GM23338 (cell line): Measurements from ENCODE around the gene HTR3B. TPM values are rescaled to one million over a fixed set of nuclear protein-coding genes. Genes with fewer than 3 reads are reported as not detected.

Source experiments
- ATAC-seq: fragments of 200-7000 bp; cut with Tn5 transposase; 3 replicates; pipeline ENCODE4 v1.9.1; 2020
- DNase-seq: peaks from one replicate; pipeline ENCODE4 v3.0.0-alpha.2; 2015; ENCODE audit warnings: low spot score
- H2AFZ ChIP-seq: fragments of 200-600 bp; sonication (generic); 2 replicates; pipeline ENCODE4 v1.8.0; 2016; ENCODE audit warnings: antibody characterized with exemption, mild to moderate bottlenecking, moderate library complexity
- H3F3A ChIP-seq: fragments of 200-600 bp; sonication (generic); replicated peaks from 2 replicates; pipeline ENCODE4 v1.8.0; 2017; ENCODE audit warnings: antibody characterized with exemption, mixed run types, low read depth
- H3K27ac ChIP-seq: fragments of 200-600 bp; sonication (generic); 2 replicates; pipeline ENCODE4 v1.6.1; 2016; ENCODE audit warnings: low read depth
- H3K27me3 ChIP-seq: fragments of 200-600 bp; sonication (generic); 2 replicates; pipeline ENCODE4 v1.8.0; 2016; ENCODE audit warnings: mild to moderate bottlenecking, mixed run types, moderate library complexity; ENCODE audit not compliant: insufficient read depth
- H3K36me3 ChIP-seq: fragments of 200-600 bp; sonication (generic); 2 replicates; pipeline ENCODE4 v1.8.0; 2016; ENCODE audit warnings: mild to moderate bottlenecking; ENCODE audit not compliant: insufficient read depth
- H3K4me1 ChIP-seq: fragments of 200-600 bp; sonication (generic); 2 replicates; pipeline ENCODE4 v1.8.0; 2016; ENCODE audit warnings: mild to moderate bottlenecking, moderate library complexity; ENCODE audit not compliant: insufficient read depth
- H3K4me2 ChIP-seq: fragments of 200-600 bp; sonication (generic); 2 replicates; pipeline ENCODE4 v1.7.1; 2017; ENCODE audit warnings: mixed run types
- H3K4me3 ChIP-seq: fragments of 200-600 bp; sonication (generic); 2 replicates; pipeline ENCODE4 v1.6.1; 2016; ENCODE audit warnings: mixed run types
- H3K79me2 ChIP-seq: fragments of 200-600 bp; sonication (generic); replicated peaks from 2 replicates; pipeline ENCODE4 v1.8.0; 2017; ENCODE audit warnings: mild to moderate bottlenecking; ENCODE audit not compliant: insufficient read depth
- H3K9me2 ChIP-seq: fragments of 200-600 bp; sonication (generic); 2 replicates; pipeline ENCODE4 v1.8.0; 2017; ENCODE audit not compliant: insufficient read depth
- H4K20me1 ChIP-seq: fragments of 200-600 bp; sonication (generic); replicated peaks from 2 replicates; pipeline ENCODE4 v1.8.0; 2017; ENCODE audit warnings: mild to moderate bottlenecking; ENCODE audit not compliant: insufficient read depth
- H3K27ac Mint-ChIP-seq: 2 replicates; pipeline ENCODE4 v1.8.0; 2020; ENCODE audit warnings: inconsistent platforms, mild to moderate bottlenecking, moderate library complexity, mixed read lengths
- H3K27me3 Mint-ChIP-seq: 3 replicates; pipeline ENCODE4 v1.8.0; 2022; ENCODE audit warnings: low read depth, mild to moderate bottlenecking, moderate library complexity, mixed read lengths, inconsistent platforms; ENCODE audit not compliant: insufficient read depth, poor library complexity
- H3K36me3 Mint-ChIP-seq: 3 replicates; pipeline ENCODE4 v1.8.0; 2021; ENCODE audit warnings: low read depth, mild to moderate bottlenecking, inconsistent platforms, moderate library complexity, mixed read lengths
- H3K4me1 Mint-ChIP-seq: 3 replicates; pipeline ENCODE4 v1.8.0; 2020; ENCODE audit warnings: mild to moderate bottlenecking, inconsistent platforms, mixed read lengths
- H3K4me3 Mint-ChIP-seq: 3 replicates; pipeline ENCODE4 v1.8.0; 2021; ENCODE audit warnings: moderate library complexity, mild to moderate bottlenecking, inconsistent platforms, mixed read lengths
- H3K9me3 Mint-ChIP-seq: 3 replicates; pipeline ENCODE4 v1.8.0; 2020; ENCODE audit warnings: moderate library complexity, mild to moderate bottlenecking, inconsistent platforms, mixed read lengths
- CREB1 ChIP-seq: fragments of 250-450 bp; sonication (Bioruptor Pico); IDR thresholded peaks from 2 replicates; pipeline ENCODE4 v1.5.0; 2020; ENCODE audit warnings: low read depth, mild to moderate bottlenecking, moderate library complexity
- CTCF ChIP-seq, 2 experiments: fragments of 200-600 bp in 1 of 2; sonication (generic) in 1 of 2; conservative IDR thresholded peaks; 2 replicates each; pipeline versions ENCODE4 v1.5.1 to v1.6.1; 2016 to 2017; ENCODE audit warnings: antibody characterized with exemption in 2 of 2, low read depth in 2 of 2, mild to moderate bottlenecking in 2 of 2, moderate library complexity in 1 of 2
- ETS1 ChIP-seq: IDR thresholded peaks from 2 replicates; pipeline ENCODE4 v1.6.1; 2016; ENCODE audit warnings: antibody characterized with exemption
- EZH2 ChIP-seq: fragments of 200-600 bp; sonication (generic); IDR thresholded peaks from one replicate; pipeline ENCODE4 v1.8.0; 2017; ENCODE audit warnings: antibody characterized with exemption, mild to moderate bottlenecking, low read depth; ENCODE audit not compliant: unreplicated experiment
- EZH2phosphoT487 ChIP-seq: fragments of 200-600 bp; sonication (generic); IDR thresholded peaks from one replicate; pipeline ENCODE4 v1.8.1; 2018; ENCODE audit warnings: antibody characterized with exemption; ENCODE audit not compliant: unreplicated experiment
- JUNB ChIP-seq: IDR thresholded peaks from one replicate; pipeline ENCODE4 v1.6.1; 2016; ENCODE audit warnings: antibody characterized with exemption; ENCODE audit not compliant: unreplicated experiment
- NANOG ChIP-seq: IDR thresholded peaks from 2 replicates; pipeline ENCODE4 v1.6.1; 2016; ENCODE audit warnings: antibody characterized with exemption, borderline replicate concordance
- POLR2AphosphoS5 ChIP-seq: IDR thresholded peaks from 2 replicates; pipeline ENCODE4 v1.6.1; 2016; ENCODE audit warnings: antibody characterized with exemption, low read depth
- REST ChIP-seq: IDR thresholded peaks from one replicate; pipeline ENCODE4 v1.6.1; 2018; ENCODE audit warnings: antibody characterized with exemption; ENCODE audit not compliant: unreplicated experiment
- STAT1 ChIP-seq: IDR thresholded peaks from one replicate; pipeline ENCODE4 v1.6.1; 2016; ENCODE audit warnings: antibody characterized with exemption; ENCODE audit not compliant: unreplicated experiment
- ZNF114 ChIP-seq: fragments of 250-450 bp; sonication (Bioruptor Pico); IDR thresholded peaks from 2 replicates; pipeline ENCODE4 v1.5.0; 2020; ENCODE audit warnings: mild to moderate bottlenecking, moderate library complexity
- ZNF331 ChIP-seq: fragments of 250-450 bp; sonication (Bioruptor Pico); IDR thresholded peaks from 2 replicates; pipeline ENCODE4 v1.5.0; 2020; ENCODE audit warnings: low read depth, mild to moderate bottlenecking, moderate library complexity
- polyA plus RNA-seq: library from polyadenylated mRNA; unstranded; fragments of >200 nt; fragmentation: Nextera tagmentation; extraction: Ambion mirVana; gene quantifications from 2 replicates; pipeline ENCODE4 v1.2.1, GENCODE V29; 2016
- total RNA-seq: library from RNA; depleted of rRNA; stranded (reverse); fragments of >200 nt; shearing (Covaris generic); gene quantifications from 2 replicates; pipeline ENCODE4 v1.2.3, GENCODE V29; 2014

Gene HTR3B
- total and polyA plus RNA-seq, 2 experiments from 2014 or later: not detected

GRCh38 chr11:113888848-113889247 is 15.7 kb upstream of the HTR3B start:
- no peak overlapping the region for H3K4me2 ChIP-seq
- no peaks in the 10 kb centered on the region for H3K79me2 ChIP-seq
- no peak overlapping the region for H3K4me3 ChIP-seq
- H3K27me3 ChIP-seq: no peaks in the 10 kb centered on the region
- H3K36me3 ChIP-seq: no peaks in the 10 kb centered on the region
- no peak for ATAC-seq
- Mint-ChIP-seq H3K27ac (no peak overlapping the region), H3K4me1 (peaks cover 10% of the 10 kb centered on the region; the same call in 2 of the 3 replicates), H3K36me3 (no peaks in the 10 kb centered on the region), H3K9me3 (no peaks in the 10 kb centered on the region), H3K4me3 (no peak overlapping the region), H3K27me3 (peaks cover 2% of the 10 kb centered on the region)
- no peak overlapping the region for H2AFZ ChIP-seq
- TF ChIP-seq CREB1: no peak
- no peak for TF ChIP-seq STAT1
- no peak for TF ChIP-seq POLR2AphosphoS5
- no peak for TF ChIP-seq EZH2
- TF ChIP-seq JUNB: no peak
- TF ChIP-seq ETS1: no peak
- no peaks in the 10 kb centered on the region for H4K20me1 ChIP-seq
- no peak for DNase-seq
- no peaks in the 10 kb centered on the region for H3F3A ChIP-seq
- peaks cover 12% of the 10 kb centered on the region for H3K4me1 ChIP-seq
- no peaks in the 10 kb centered on the region for H3K9me2 ChIP-seq
- no peak overlapping the region for H3K27ac ChIP-seq

GRCh38 chr11:113894421-113894996 is 10.1 kb upstream of the HTR3B start:
- DNase-seq: no peak
- ATAC-seq: no peak
- Mint-ChIP-seq H3K27ac (no peak overlapping the region), H3K4me3 (no peak overlapping the region), H3K4me1 (peaks cover 25% of the 10 kb centered on the region), H3K27me3 (peaks cover 3% of the 10 kb centered on the region), H3K9me3 (no peaks in the 10 kb centered on the region), H3K36me3 (no peaks in the 10 kb centered on the region)
- Histone ChIP-seq H3F3A (no peaks in the 10 kb centered on the region), H3K27ac (no peak overlapping the region), H3K4me2 (no peak overlapping the region), H3K9me2 (no peaks in the 10 kb centered on the region), H3K79me2 (no peaks in the 10 kb centered on the region), H3K27me3 (no peaks in the 10 kb centered on the region), H3K36me3 (no peaks in the 10 kb centered on the region), H3K4me3 (no peak overlapping the region), H4K20me1 (no peaks in the 10 kb centered on the region), H3K4me1 (peaks cover 21% of the 10 kb centered on the region), H2AFZ (peak overlapping the region; percentile 84; the same call in 1 of the 2 replicates)
- TF ChIP-seq EZH2phosphoT487 (no peak), NANOG (no peak), ETS1 (no peak), ZNF331 (CRISPR knock-in tag) (no peak), ZNF114 (CRISPR knock-in tag) (no peak), REST (no peak), CTCF (conservative IDR thresholded peaks at IDR 0.05; ENCODE audit: low read depth in 2 of 2) (no peak), EZH2 (no peak), STAT1 (no peak), CREB1 (no peak), POLR2AphosphoS5 (no peak), JUNB (no peak)
